NB4 (cell line): Measurements from ENCODE around the gene SRP68.
"Not testable (repeated sequence)": the region's sequence is repeated elsewhere in the genome, so short reads cannot be mapped to it uniquely, and the experiment has no call there.

Source experiments
- CTCF ChIP-seq: IDR thresholded peaks from one replicate; pipeline ENCODE4 v1.5.1; 2012; ENCODE audit warnings: low read depth, low read length
- POLR2A ChIP-seq: IDR thresholded peaks from 2 replicates; pipeline ENCODE4 v1.6.1; 2011; ENCODE audit warnings: mild to moderate bottlenecking; ENCODE audit not compliant: insufficient read length; ENCODE audit errors: extremely low read depth

- TF ChIP-seq CTCF, POLR2A: not testable (repeated sequence)
These were observed 6.1 kb upstream of the SRP68 start for GRCh38 chr17:76078370-76078769.
